SK-N-SH treated with all-trans-retinoic acid at 6 μM for 48 hours (cell line): ENCODE measurements around the gene PAK4.

ENCODE experiments used
- ATAC-seq: fragments of 200-7000 bp; cut with Tn5 transposase; 3 replicates; pipeline ENCODE4 v1.9.1; 2020; ENCODE audit warnings: mild to moderate bottlenecking, moderate library complexity
- BACH2 ChIP-seq: fragments of 250-450 bp; sonication (Bioruptor Pico); IDR thresholded peaks from 2 replicates; pipeline ENCODE4 v1.9.0; 2021; ENCODE audit warnings: mild to moderate bottlenecking, borderline replicate concordance
- CSDC2 ChIP-seq: fragments of 250-450 bp; sonication (Bioruptor Pico); IDR thresholded peaks from 2 replicates; pipeline ENCODE4 v1.5.0; 2020; ENCODE audit warnings: mild to moderate bottlenecking, moderate library complexity
- ESRRG ChIP-seq: fragments of 250-450 bp; sonication (Bioruptor Pico); IDR thresholded peaks from 2 replicates; pipeline ENCODE4 v1.6.1; 2021; ENCODE audit warnings: mild to moderate bottlenecking
- GLIS3 ChIP-seq: fragments of 250-450 bp; sonication (Bioruptor Pico); IDR thresholded peaks from 2 replicates; pipeline ENCODE4 v1.5.0; 2020; ENCODE audit warnings: mild to moderate bottlenecking, moderate library complexity
- OSR1 ChIP-seq: fragments of 250-450 bp; sonication (Bioruptor Pico); IDR thresholded peaks from 2 replicates; pipeline ENCODE4 v1.8.0; 2022; ENCODE audit warnings: moderate library complexity, mild to moderate bottlenecking, inconsistent platforms
- RARB ChIP-seq: fragments of 250-450 bp; sonication (Bioruptor Pico); IDR thresholded peaks from 2 replicates; pipeline ENCODE4 v1.8.0; 2021; ENCODE audit warnings: mild to moderate bottlenecking, moderate library complexity
- SNAI2 ChIP-seq: fragments of 250-450 bp; sonication (Bioruptor Pico); IDR thresholded peaks from 2 replicates; pipeline ENCODE4 v1.5.0; 2020; ENCODE audit warnings: mild to moderate bottlenecking, moderate library complexity
- TCF4 ChIP-seq: fragments of 250-450 bp; sonication (Bioruptor Pico); IDR thresholded peaks from 2 replicates; pipeline ENCODE4 v1.8.0; 2021; ENCODE audit warnings: mild to moderate bottlenecking, moderate library complexity, borderline replicate concordance
- ZC3H10 ChIP-seq: fragments of 250-450 bp; sonication (Bioruptor Pico); IDR thresholded peaks from 2 replicates; pipeline ENCODE4 v1.5.1; 2021; ENCODE audit warnings: mild to moderate bottlenecking, moderate library complexity
- ZFP3 ChIP-seq: fragments of 250-450 bp; sonication (Bioruptor Pico); IDR thresholded peaks from 2 replicates; pipeline ENCODE4 v1.5.0; 2020; ENCODE audit warnings: mild to moderate bottlenecking, moderate library complexity
- ZNF70 ChIP-seq: fragments of 450-650 bp; formaldehyde crosslinking; IDR thresholded peaks from 2 replicates; pipeline ENCODE4 v1.5.0; 2020; ENCODE audit warnings: mild to moderate bottlenecking, moderate library complexity
- ZNF8 ChIP-seq: fragments of 450-650 bp; formaldehyde crosslinking; IDR thresholded peaks from 2 replicates; pipeline ENCODE4 v1.5.0; 2020; ENCODE audit warnings: mild to moderate bottlenecking, moderate library complexity
- TF ChIP-seq, protein P1 (sequence below): fragments of 250-450 bp; sonication (Bioruptor Pico); IDR thresholded peaks from 2 replicates; pipeline ENCODE4 v1.5.1; 2021; ENCODE audit warnings: mild to moderate bottlenecking, moderate library complexity

The PAK4 gene

DNA sequence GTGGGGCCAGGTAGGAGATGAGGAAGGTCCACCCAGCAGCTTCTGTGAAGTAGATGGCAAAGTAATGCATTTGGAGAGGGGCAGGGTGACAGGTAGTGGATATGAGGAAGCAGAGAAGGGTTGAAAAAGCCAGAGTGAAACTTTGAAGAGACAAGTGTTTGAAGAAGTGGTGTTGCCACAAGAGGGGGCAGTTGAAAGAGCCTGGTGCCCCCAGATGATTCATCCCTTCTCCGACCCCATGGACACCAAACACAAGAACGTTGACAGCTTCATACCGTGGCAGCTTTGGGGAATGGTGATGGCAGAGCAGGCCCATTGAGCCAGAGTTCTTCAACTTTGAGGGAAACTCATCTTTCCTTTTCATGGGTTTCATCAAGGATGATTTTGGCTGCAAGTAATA lies 99.3 kb downstream of the PAK4 start:
- ATAC-seq: no peak
- TF ChIP-seq SNAI2 (CRISPR knock-in tag) (no peak), CSDC2 (CRISPR knock-in tag) (no peak), BACH2 (CRISPR knock-in tag) (no peak), RARB (CRISPR knock-in tag) (no peak), ZNF70 (CRISPR knock-in tag) (no peak), ZFP3 (CRISPR knock-in tag) (no peak), GLIS3 (no peak), TCF4 (CRISPR knock-in tag) (no peak), ESRRG (CRISPR knock-in tag) (no peak), OSR1 (CRISPR knock-in tag) (no peak), ZNF8 (CRISPR knock-in tag) (no peak), ZC3H10 (no peak)
- TF ChIP-seq, protein P1, sequence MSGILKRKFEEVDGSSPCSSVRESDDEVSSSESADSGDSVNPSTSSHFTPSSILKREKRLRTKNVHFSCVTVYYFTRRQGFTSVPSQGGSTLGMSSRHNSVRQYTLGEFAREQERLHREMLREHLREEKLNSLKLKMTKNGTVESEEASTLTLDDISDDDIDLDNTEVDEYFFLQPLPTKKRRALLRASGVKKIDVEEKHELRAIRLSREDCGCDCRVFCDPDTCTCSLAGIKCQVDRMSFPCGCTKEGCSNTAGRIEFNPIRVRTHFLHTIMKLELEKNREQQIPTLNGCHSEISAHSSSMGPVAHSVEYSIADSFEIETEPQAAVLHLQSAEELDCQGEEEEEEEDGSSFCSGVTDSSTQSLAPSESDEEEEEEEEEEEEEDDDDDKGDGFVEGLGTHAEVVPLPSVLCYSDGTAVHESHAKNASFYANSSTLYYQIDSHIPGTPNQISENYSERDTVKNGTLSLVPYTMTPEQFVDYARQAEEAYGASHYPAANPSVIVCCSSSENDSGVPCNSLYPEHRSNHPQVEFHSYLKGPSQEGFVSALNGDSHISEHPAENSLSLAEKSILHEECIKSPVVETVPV (CRISPR knock-in tag): no peak
- TF ChIP-seq, all 23 proteins: peak for 0
